Neural cell (in vitro differentiated cells): ENCODE results near the gene BRMS1. TPM values are rescaled to one million over a fixed set of nuclear protein-coding genes. Genes with fewer than 3 reads are reported as not detected.

Experiments
- H2AFZ ChIP-seq: fragments of 200-600, 300-800 bp; sonication (generic), shearing (Covaris generic); 2 replicates; pipeline ENCODE4 v1.6.0; 2014; ENCODE audit warnings: low read depth, mild to moderate bottlenecking, antibody characterized with exemption, low read length, moderate library complexity
- H3F3A ChIP-seq: fragments of 200-600 bp; shearing (Covaris generic); 2 replicates; pipeline ENCODE4 v1.6.1; 2016; ENCODE audit warnings: mild to moderate bottlenecking, moderate library complexity, mixed read lengths, antibody characterized with exemption, low read length; ENCODE audit not compliant: insufficient read depth, poor library complexity, severe bottlenecking
- H3K27ac ChIP-seq: fragments of 200-600, 300-800 bp; sonication (generic), shearing (Covaris generic); 2 replicates; pipeline ENCODE4 v1.5.1; 2014; ENCODE audit warnings: mild to moderate bottlenecking, low read length, moderate library complexity
- H3K27me3 ChIP-seq: fragments of 300-800, 200-600 bp; sonication (generic), shearing (Covaris generic); 2 replicates; pipeline ENCODE4 v1.6.0; 2014; ENCODE audit warnings: mild to moderate bottlenecking, low read depth, low read length, moderate library complexity; ENCODE audit not compliant: insufficient read depth
- H3K36me3 ChIP-seq: fragments of 300-800, 200-600 bp; sonication (generic), shearing (Covaris generic); 2 replicates; pipeline ENCODE4 v1.5.1; 2014; ENCODE audit warnings: mild to moderate bottlenecking, antibody characterized with exemption, low read length, moderate library complexity; ENCODE audit not compliant: insufficient read depth
- H3K4me2 ChIP-seq: fragments of 300-800, 200-600 bp; sonication (generic), shearing (Covaris generic); 2 replicates; pipeline ENCODE4 v1.6.0; 2014; ENCODE audit warnings: mild to moderate bottlenecking, low read length
- H3K4me3 ChIP-seq: fragments of 300-800, 200-600 bp; sonication (generic), shearing (Covaris generic); 2 replicates; pipeline ENCODE4 v1.5.1; 2014; ENCODE audit warnings: mild to moderate bottlenecking, low read length, moderate library complexity
- H3K79me2 ChIP-seq: fragments of 200-600 bp; shearing (Covaris generic); replicated peaks from 2 replicates; pipeline ENCODE4 v1.6.0; 2014; ENCODE audit warnings: mild to moderate bottlenecking, low read length, moderate library complexity; ENCODE audit not compliant: insufficient read depth
- H3K9ac ChIP-seq: fragments of 300-800, 200-600 bp; sonication (generic), shearing (Covaris generic); 2 replicates; pipeline ENCODE4 v1.6.1; 2016; ENCODE audit warnings: mild to moderate bottlenecking, low read length, mixed read lengths
- H3K9me2 ChIP-seq: fragments of 200-600 bp; shearing (Covaris generic); 2 replicates; pipeline ENCODE4 v1.6.1; 2016; ENCODE audit warnings: mild to moderate bottlenecking, low read length, mixed read lengths; ENCODE audit not compliant: insufficient read depth
- H3K9me3 ChIP-seq: fragments of 200-600, 300-800 bp; sonication (generic), shearing (Covaris generic); 2 replicates; pipeline ENCODE4 v1.6.1; 2016; ENCODE audit warnings: mild to moderate bottlenecking, mixed run types, low read length, moderate library complexity, mixed read lengths
- H4K20me1 ChIP-seq: fragments of 200-600 bp; shearing (Covaris generic); 2 replicates; pipeline ENCODE4 v1.6.1; 2016; ENCODE audit warnings: mild to moderate bottlenecking, mixed run types; ENCODE audit not compliant: insufficient read depth
- CTCF ChIP-seq: fragments of 450-650 bp; IDR thresholded peaks from 2 replicates; pipeline ENCODE4 v1.5.1; 2014; ENCODE audit warnings: antibody characterized with exemption, mild to moderate bottlenecking, moderate library complexity; ENCODE audit not compliant: poor library complexity, severe bottlenecking
- EZH2 ChIP-seq: fragments of 200-600, 300-800 bp; shearing (Covaris generic), sonication (generic); IDR thresholded peaks from 2 replicates; pipeline ENCODE4 v1.6.1; 2014; ENCODE audit warnings: antibody characterized with exemption, low read length, borderline replicate concordance, mild to moderate bottlenecking; ENCODE audit not compliant: insufficient read depth, poor library complexity, severe bottlenecking
- MXI1 ChIP-seq: fragments of 450-650 bp; conservative IDR thresholded peaks from 2 replicates; pipeline ENCODE4 v1.6.1; 2014; ENCODE audit warnings: antibody characterized with exemption, mild to moderate bottlenecking; ENCODE audit not compliant: poor library complexity, severe bottlenecking
- POLR2AphosphoS5 ChIP-seq: IDR thresholded peaks from 2 replicates; pipeline ENCODE4 v1.6.1; 2012
- RAD21 ChIP-seq: fragments of 450-650 bp; conservative IDR thresholded peaks from 2 replicates; pipeline ENCODE4 v1.6.1; 2014; ENCODE audit warnings: antibody characterized with exemption, mild to moderate bottlenecking, moderate library complexity
- REST ChIP-seq: IDR thresholded peaks from 2 replicates; pipeline ENCODE4 v1.6.1; 2012; ENCODE audit warnings: borderline replicate concordance
- SMC3 ChIP-seq: fragments of 450-650 bp; conservative IDR thresholded peaks from 2 replicates; pipeline ENCODE4 v1.6.1; 2014; ENCODE audit warnings: antibody characterized with exemption, mild to moderate bottlenecking, moderate library complexity; ENCODE audit not compliant: poor library complexity
- TAF1 ChIP-seq: IDR thresholded peaks from 2 replicates; pipeline ENCODE4 v1.6.1; 2012; ENCODE audit warnings: low read depth
- polyA plus RNA-seq: library from polyadenylated mRNA; depleted of rRNA; stranded (reverse); fragments of >200 nt; gene quantifications from 2 replicates; pipeline ENCODE4 v1.2.3, GENCODE V29; 2014

The BRMS1 gene
- polyA plus RNA-seq, 1 donor from 2014 or later: 78.3 TPM

DNA sequence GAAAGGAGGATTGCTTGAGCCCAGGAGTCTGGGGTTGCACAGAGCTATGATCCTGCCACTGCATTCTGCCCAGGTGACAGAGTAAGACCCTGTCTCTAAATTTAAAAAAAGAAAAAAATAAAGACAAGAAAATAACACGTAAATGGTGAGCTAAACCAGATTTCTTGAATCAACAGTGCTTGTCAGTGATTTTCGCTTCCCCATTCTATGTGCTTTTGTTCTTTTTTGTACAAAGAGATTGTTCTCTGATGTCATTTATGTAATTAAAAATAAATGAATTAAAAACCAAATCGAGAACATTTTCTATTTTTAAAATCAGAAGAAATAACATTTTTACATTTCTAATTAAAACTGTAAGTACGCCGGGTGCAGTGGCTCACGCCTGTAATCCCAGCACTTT is 46.4 kb upstream of the BRMS1 start:
- TF ChIP-seq POLR2AphosphoS5: no peak
- TF ChIP-seq CTCF: no peak
- no peak for TF ChIP-seq REST
- Histone ChIP-seq H3K9ac (no peak overlapping the region), H3K27ac (no peak overlapping the region), H3F3A (no peaks in the 10 kb centered on the region), H4K20me1 (no peaks in the 10 kb centered on the region), H2AFZ (no peak overlapping the region), H3K79me2 (no peaks in the 10 kb centered on the region), H3K9me2 (no peaks in the 10 kb centered on the region), H3K4me2 (no peak overlapping the region), H3K4me3 (no peak overlapping the region), H3K9me3 (no peaks in the 10 kb centered on the region), H3K27me3 (peaks cover 4% of the 10 kb centered on the region), H3K36me3 (no peaks in the 10 kb centered on the region)

DNA sequence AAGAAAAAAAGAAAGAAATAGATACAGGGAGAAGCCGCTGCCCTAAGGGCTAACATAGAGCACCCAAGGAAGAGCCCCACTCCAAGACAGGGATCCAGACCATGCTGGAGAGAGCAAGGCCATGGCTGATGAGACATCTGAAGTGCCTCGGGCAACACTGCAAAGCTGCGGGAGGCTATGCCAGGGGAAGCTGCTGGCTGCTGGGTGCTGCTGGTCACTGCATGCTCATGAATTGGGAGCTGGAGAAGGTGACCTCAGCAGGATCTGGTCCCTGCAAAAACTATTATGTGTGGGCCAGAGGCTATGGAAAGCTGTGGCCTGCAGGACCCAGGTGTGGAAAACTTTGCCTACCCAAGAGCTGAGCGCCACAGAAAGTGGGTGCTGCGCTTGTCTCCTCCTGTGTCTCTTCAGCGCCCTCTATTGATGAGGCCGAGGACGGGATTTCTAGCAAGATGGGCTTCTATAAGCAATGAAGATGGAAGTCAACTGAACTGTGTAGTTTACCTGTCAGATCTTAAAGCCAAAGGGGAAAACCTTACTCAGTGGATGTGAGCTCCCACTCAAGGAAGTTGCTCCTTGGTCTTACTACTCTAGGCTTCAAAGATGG is 44.0 kb upstream of the BRMS1 start:
- Histone ChIP-seq H3F3A (no peaks in the 10 kb centered on the region), H3K9me2 (no peaks in the 10 kb centered on the region), H3K79me2 (no peaks in the 10 kb centered on the region), H3K9ac (no peak overlapping the region), H3K27ac (no peak overlapping the region), H3K9me3 (no peaks in the 10 kb centered on the region), H2AFZ (no peak overlapping the region), H4K20me1 (no peaks in the 10 kb centered on the region), H3K36me3 (no peaks in the 10 kb centered on the region), H3K4me2 (no peak overlapping the region), H3K4me3 (no peak overlapping the region), H3K27me3 (peaks cover 5% of the 10 kb centered on the region)
- TF ChIP-seq REST (no peak), SMC3 (no peak), EZH2 (no peak), MXI1 (no peak), TAF1 (no peak), CTCF (peak; percentile 21), RAD21 (no peak)
